Neutrophil (primary cell): ENCODE measurements around the gene MYD88.

Experiments used
- H3K27ac ChIP-seq: fragments of 200-600 bp; sonication (generic); 2 replicates; pipeline ENCODE4 v1.5.1; 2016; ENCODE audit warnings: mild to moderate bottlenecking, moderate library complexity
- H3K27me3 ChIP-seq: fragments of 200-600 bp; sonication (generic); 2 replicates; pipeline ENCODE4 v1.6.0; 2016; ENCODE audit warnings: mild to moderate bottlenecking
- H3K36me3 ChIP-seq: fragments of 200-600 bp; sonication (generic); 2 replicates; pipeline ENCODE4 v1.5.1; 2017
- H3K4me1 ChIP-seq, 2 experiments: fragments of 200-600 bp in 1 of 2; sonication (generic) in 1 of 2; 1 replicate in 1 of 2; 2 replicates in 1 of 2; pipeline versions ENCODE4 v1.5.1 to v1.6.1; 2013 to 2016; ENCODE audit warnings: low read depth in 1 of 2, low read length in 1 of 2, mild to moderate bottlenecking in 1 of 2, moderate library complexity in 1 of 2; ENCODE audit not compliant: control insufficient read depth in 1 of 2, insufficient read depth in 1 of 2
- H3K4me3 ChIP-seq, 2 experiments: fragments of 200-600 bp in 1 of 2; sonication (generic) in 1 of 2; 1 replicate in 1 of 2; 2 replicates in 1 of 2; pipeline ENCODE4 v1.5.1; 2013 to 2016; ENCODE audit warnings: low read depth in 1 of 2, low read length in 1 of 2, mild to moderate bottlenecking in 1 of 2, moderate library complexity in 1 of 2
- H3K9me3 ChIP-seq: fragments of 200-600 bp; sonication (generic); 2 replicates; pipeline ENCODE4 v1.5.1; 2016
- CTCF ChIP-seq: fragments of 200-600 bp; sonication (generic); IDR thresholded peaks from 2 replicates; pipeline ENCODE4 v1.5.1; 2016; ENCODE audit warnings: antibody characterized with exemption

MYD88 gene

GRCh38 chr3:38170722-38171121 is 32.3 kb downstream of the MYD88 start:
- no peaks in the 10 kb centered on the region for H3K36me3 ChIP-seq
- no peak overlapping the region for H3K4me3 ChIP-seq
- H3K9me3 ChIP-seq = no peaks in the 10 kb centered on the region
- H3K27me3 ChIP-seq = no peaks in the 10 kb centered on the region
- no peak overlapping the region for H3K27ac ChIP-seq
- peaks cover 39 to 57% of the 10 kb centered on the region in 2 experiments for H3K4me1 ChIP-seq
- no peak for TF ChIP-seq CTCF

GRCh38 chr3:38171622-38172021 is 33.2 kb downstream of the MYD88 start:
- Histone ChIP-seq H3K36me3 (no peaks in the 10 kb centered on the region), H3K27ac (no peak overlapping the region), H3K27me3 (no peaks in the 10 kb centered on the region), H3K9me3 (no peaks in the 10 kb centered on the region), H3K4me1 (peaks cover 32 to 48% of the 10 kb centered on the region in 2 experiments), H3K4me3 (no peak overlapping the region)
- no peak for TF ChIP-seq CTCF

- no peak for TF ChIP-seq CTCF
Measured at GRCh38 chr3:38173834-38174418, 35.5 kb downstream of the MYD88 start.

GRCh38 chr3:38177181-38177580 is 38.7 kb downstream of the MYD88 start:
- no peaks in the 10 kb centered on the region for H3K27me3 ChIP-seq
- no peak overlapping the region for H3K4me3 ChIP-seq
- H3K36me3 ChIP-seq = no peaks in the 10 kb centered on the region
- TF ChIP-seq CTCF = no peak
- H3K9me3 ChIP-seq = no peaks in the 10 kb centered on the region
- H3K27ac ChIP-seq = peak overlapping the region; percentile 35
- H3K4me1 ChIP-seq = peaks cover 19 to 43% of the 10 kb centered on the region in 2 experiments

More at GRCh38 chr3:38173834-38174418, 35.5 kb downstream of the MYD88 start:
- no peaks in the 10 kb centered on the region for H3K36me3 ChIP-seq
- H3K9me3 ChIP-seq = no peaks in the 10 kb centered on the region
- H3K4me3 ChIP-seq = no peak overlapping the region
- H3K27me3 ChIP-seq = no peaks in the 10 kb centered on the region
- H3K4me1 ChIP-seq = peaks cover 14 to 36% of the 10 kb centered on the region in 2 experiments
- H3K27ac ChIP-seq = peak overlapping the region; percentile 30

GRCh38 chr3:38186781-38187180 is 48.3 kb downstream of the MYD88 start:
- no peak for TF ChIP-seq CTCF
- Histone ChIP-seq H3K27me3 (no peaks in the 10 kb centered on the region), H3K36me3 (peaks cover 9% of the 10 kb centered on the region), H3K27ac (no peak overlapping the region), H3K9me3 (no peaks in the 10 kb centered on the region), H3K4me3 (no peak overlapping the region), H3K4me1 (peaks cover 38 to 40% of the 10 kb centered on the region in 2 experiments)
